Panc1 (cell line): Measurements from ENCODE around the gene TMEM123. TPM values are rescaled to one million over a fixed set of nuclear protein-coding genes. Genes with fewer than 3 reads are reported as not detected.

ENCODE experiments used
- ATAC-seq: fragments of 200-7000 bp; cut with Tn5 transposase; 2 replicates; pipeline ENCODE4 v1.9.1; 2020; ENCODE audit warnings: mild to moderate bottlenecking, moderate library complexity
- BruUV-seq: library from RNA; stranded (reverse); fragments of 400-500 nt; replicated peaks from 2 replicates; lab custom pipeline; 2021; lab: Mats Ljungman, UMichigan
- CTCF ChIA-PET: fragments of 300-600 bp; sonication (Branson Sonifier 250); formaldehyde crosslinking; loops from one replicate; lab custom pipeline; 2022; ENCODE audit warnings: antibody characterized with exemption; lab: Charles Lee
- POLR2A ChIA-PET: fragments of 300-600 bp; sonication (Branson Sonifier 250); formaldehyde crosslinking; loops from one replicate; lab custom pipeline; 2022; ENCODE audit warnings: antibody characterized with exemption; lab: Charles Lee
- DNase-seq: peaks from one replicate; pipeline ENCODE4 v3.0.0-alpha.2; 2010; ENCODE audit warnings: low read depth, low spot score
- H3K27ac ChIP-seq: 2 replicates; pipeline ENCODE4 v1.5.1; 2011; ENCODE audit warnings: mild to moderate bottlenecking, low read length, inconsistent platforms
- H3K27me3 ChIP-seq: fragments of 200-500 bp; sonication (Bioruptor generic); 2 replicates; pipeline ENCODE4 v1.6.0; 2014; ENCODE audit warnings: low read length, inconsistent platforms; ENCODE audit not compliant: control insufficient read depth, insufficient read depth
- H3K36me3 ChIP-seq: fragments of 200-500 bp; sonication (Bioruptor generic); 2 replicates; pipeline ENCODE4 v1.5.1; 2014; ENCODE audit warnings: inconsistent platforms, mild to moderate bottlenecking, low read length, moderate library complexity; ENCODE audit not compliant: control insufficient read depth, insufficient read depth
- H3K4me1 ChIP-seq: 2 replicates; pipeline ENCODE4 v1.5.1; 2011; ENCODE audit warnings: inconsistent platforms, mild to moderate bottlenecking, low read length, moderate library complexity; ENCODE audit not compliant: control insufficient read depth, insufficient read depth
- H3K4me3 ChIP-seq, 2 experiments: 2 replicates each; pipeline ENCODE4 v1.5.1; 2011 to 2012; ENCODE audit warnings: low read depth in 2 of 2, low read length in 2 of 2, mild to moderate bottlenecking in 2 of 2, inconsistent platforms in 1 of 2, moderate library complexity in 1 of 2
- H3K9me3 ChIP-seq: fragments of 200-500 bp; sonication (Bioruptor generic); 2 replicates; pipeline ENCODE4 v1.5.1; 2014; ENCODE audit warnings: low read depth, mild to moderate bottlenecking, inconsistent platforms, low read length, moderate library complexity; ENCODE audit not compliant: control insufficient read depth, insufficient read depth
- CTCF ChIP-seq: fragments of 450-650 bp; IDR thresholded peaks from 2 replicates; pipeline ENCODE4 v1.5.1; 2017; ENCODE audit warnings: mild to moderate bottlenecking
- POLR2AphosphoS5 ChIP-seq: IDR thresholded peaks from 2 replicates; pipeline ENCODE4 v1.6.1; 2012; ENCODE audit warnings: mild to moderate bottlenecking, low read depth, low read length, moderate library complexity
- REST ChIP-seq, 2 experiments: IDR thresholded peaks; 2 replicates each; pipeline ENCODE4 v1.6.1; 2011 to 2012; ENCODE audit warnings: low read depth in 2 of 2, control low read depth in 1 of 2, low read length in 1 of 2, mild to moderate bottlenecking in 1 of 2, moderate library complexity in 1 of 2; ENCODE audit not compliant: insufficient read depth in 1 of 2
- SIN3A ChIP-seq: IDR thresholded peaks from 2 replicates; pipeline ENCODE4 v1.6.1; 2012; ENCODE audit warnings: low read depth, mild to moderate bottlenecking, low read length, moderate library complexity, borderline replicate concordance; ENCODE audit not compliant: insufficient read depth
- TCF7L2 ChIP-seq: IDR thresholded peaks from 2 replicates; pipeline ENCODE4 v1.6.1; 2011; ENCODE audit warnings: mild to moderate bottlenecking, low read depth, low read length, inconsistent platforms
- in situ Hi-C: cut with HindIII; loops from 2 replicates; pipeline ENCODE4 v1.10.0; 2016; ENCODE audit warnings: low sequenced_read_pairs, low pct_unique_long_range_greater_than_20kb
- intact Hi-C: fragments of 100-400 bp; cut with micrococcal nuclease; formaldehyde crosslinking; loops from one replicate; pipeline ENCODE4 v1.10.0; 2022; ENCODE audit not compliant: unreplicated experiment
- total RNA-seq: library from RNA; stranded (reverse); gene quantifications from one replicate; pipeline ENCODE4 v1.2.1, GENCODE V29; 2021; ENCODE audit not compliant: unreplicated experiment

The TMEM123 gene
- total RNA-seq, 1 experiment from 2014 or later: 383 TPM

GRCh38 chr11:102426000-102426399 is 26.6 kb downstream of the TMEM123 start:
- Histone ChIP-seq H3K9me3 (no peaks in the 10 kb centered on the region), H3K36me3 (no peaks in the 10 kb centered on the region; the same call in 1 of the 2 replicates), H3K27me3 (no peaks in the 10 kb centered on the region), H3K4me3 (no peak overlapping the region), H3K4me1 (peaks cover 40% of the 10 kb centered on the region), H3K27ac (peak overlapping the region; percentile 29; the same call in 1 of the 2 replicates)
- ChIA-PET CTCF (no interaction called here), POLR2A (no interaction called here)
- intact Hi-C loops (no loop called here), in situ Hi-C loops (no loop called here)
- no peak for TF ChIP-seq POLR2AphosphoS5
- TF ChIP-seq TCF7L2: no peak
- no peak for TF ChIP-seq CTCF
- TF ChIP-seq REST (IDR thresholded peaks at IDR 0.05; ENCODE audit: insufficient read depth in 1 of 2, low read depth in 2 of 2, low read length in 1 of 2): no peak
- no peak for TF ChIP-seq SIN3A
- BruUV-seq: TSS peak; percentile 21
- DNase-seq (no peak), ATAC-seq (no peak)

GRCh38 chr11:102423936-102424335 is 28.6 kb downstream of the TMEM123 start:
- ATAC-seq (no peak), DNase-seq (no peak)
- CTCF ChIA-PET: no interaction called here
- POLR2A ChIA-PET: no interaction called here
- no peaks in the 10 kb centered on the region for H3K27me3 ChIP-seq
- no peak overlapping the region for H3K27ac ChIP-seq
- H3K4me1 ChIP-seq: peaks cover 22% of the 10 kb centered on the region
- no peaks in the 10 kb centered on the region for H3K9me3 ChIP-seq
- TF ChIP-seq REST (IDR thresholded peaks at IDR 0.05; ENCODE audit: insufficient read depth in 1 of 2, low read depth in 2 of 2, low read length in 1 of 2) (no peak), SIN3A (no peak), TCF7L2 (no peak), POLR2AphosphoS5 (no peak), CTCF (no peak)
- in situ Hi-C loops: no loop called here
- no peaks in the 10 kb centered on the region; the same call in 1 of the 2 replicates for H3K36me3 ChIP-seq
- intact Hi-C loops: no loop called here
- no peak overlapping the region for H3K4me3 ChIP-seq
- no TSS peak for BruUV-seq
